GM18502 (cell line): ENCODE data around the gene COMMD8.

Experiments
- ATAC-seq: cut with Tn5 transposase; IDR thresholded peaks from one replicate; pipeline ENCODE4 v1.9.1; 2021; ENCODE audit warnings: mild to moderate bottlenecking; ENCODE audit not compliant: unreplicated experiment, poor library complexity

The COMMD8 gene

GRCh38 chr4:47406408-47406807 lies 57.1 kb downstream of the COMMD8 start:
- no peak for ATAC-seq
